OCI-M1 (cell line): ENCODE measurements around the gene SERINC3.
A peak's percentile ranks its signal among the peaks of the same experiment; 100 is the strongest.
"Not testable (repeated sequence)": the region's sequence is repeated elsewhere in the genome, so short reads cannot be mapped to it uniquely, and the experiment has no call there.

Source experiments
- DNase-seq: peaks from one replicate; lab custom pipeline; 2025; lab: John Stamatoyannopoulos, UW

Gene SERINC3

GRCh38 chr20:44491635-44492395 lies 30.1 kb downstream of the SERINC3 start:
- DNase-seq = no peak

- no peak for DNase-seq
Measured at GRCh38 chr20:44489931-44490330, 31.9 kb downstream of the SERINC3 start.

GRCh38 chr20:44489223-44489622 lies 32.6 kb downstream of the SERINC3 start:
- no peak for DNase-seq

- no peak for DNase-seq
Measured at GRCh38 chr20:44488551-44488950, 33.3 kb downstream of the SERINC3 start.

GRCh38 chr20:44485830-44486198 lies 36.1 kb downstream of the SERINC3 start:
- DNase-seq = no peak

- DNase-seq = no peak
Measured at GRCh38 chr20:44485078-44485829, 36.6 kb downstream of the SERINC3 start.

GRCh38 chr20:44483112-44483511 lies 38.8 kb downstream of the SERINC3 start:
- no peak for DNase-seq

GRCh38 chr20:44481719-44482416 lies 40.0 kb downstream of the SERINC3 start:
- no peak for DNase-seq

GRCh38 chr20:44480097-44480496 lies 41.8 kb downstream of the SERINC3 start:
- DNase-seq = no peak

GRCh38 chr20:44479643-44480042 lies 42.2 kb downstream of the SERINC3 start:
- DNase-seq = no peak

- DNase-seq = no peak
Measured at GRCh38 chr20:44478206-44478605, 43.7 kb downstream of the SERINC3 start.

GRCh38 chr20:44477151-44477550 lies 44.7 kb downstream of the SERINC3 start:
- no peak for DNase-seq

GRCh38 chr20:44475694-44476560 lies 45.9 kb downstream of the SERINC3 start, which contains the start of gene TTPAL:
Gene TTPAL (plus strand): TSS chr20:44475874. CDS start chr20:44480000, 4,126 bp downstream.
- DNase-seq = peak; percentile 92

- no peak for DNase-seq
Measured at GRCh38 chr20:44475372-44475693, 46.5 kb downstream of the SERINC3 start.

- not testable (repeated sequence) for DNase-seq
Measured at GRCh38 chr20:44472283-44472682, 49.6 kb downstream of the SERINC3 start.

GRCh38 chr20:44471481-44471882 lies 50.4 kb downstream of the SERINC3 start:
- peak; percentile 50 for DNase-seq

GRCh38 chr20:44470327-44470726 lies 51.5 kb downstream of the SERINC3 start:
- no peak for DNase-seq

GRCh38 chr20:44468044-44468782 lies 53.7 kb downstream of the SERINC3 start:
- no peak for DNase-seq

- DNase-seq = no peak
Measured at GRCh38 chr20:44467289-44467883, 54.5 kb downstream of the SERINC3 start.

- DNase-seq = no peak
Measured at GRCh38 chr20:44465001-44465560, 56.8 kb downstream of the SERINC3 start.
